Measurements from ENCODE around the gene CTXN1.

- TF ChIP-seq CTCF (conservative IDR thresholded peaks at IDR 0.05; ENCODE audit: low read depth, low read length), result no peak
- no peak for TF ChIP-seq EZH2 (IDR thresholded peaks at IDR 0.05; ENCODE audit: borderline replicate concordance, low read depth, low read length, poor library complexity, severe bottlenecking)
These were observed 3.7 kb downstream of the CTXN1 start for GRCh38 chr19:7921967-7922835.
